A549 (cell line): Measurements from ENCODE around the gene EIF4E2.

ENCODE experiments used
- BHLHE40 ChIP-seq: IDR thresholded peaks from 2 replicates; pipeline ENCODE4 v1.6.1; 2012; ENCODE audit warnings: low read depth, low read length, inconsistent platforms
- CTCF ChIP-seq: fragments of >200 bp; sonication (Bioruptor Twin); formaldehyde crosslinking; IDR thresholded peaks from 3 replicates; pipeline ENCODE4 v1.5.1; 2016
- ELK1 ChIP-seq: fragments of 150-350 bp; IDR thresholded peaks from 2 replicates; pipeline ENCODE4 v1.6.1; 2014; ENCODE audit warnings: low read depth, mild to moderate bottlenecking, low read length
- PHF8 ChIP-seq: fragments of 200-600 bp; sonication (generic); IDR thresholded peaks from 2 replicates; pipeline ENCODE4 v1.6.1; 2016; ENCODE audit warnings: low read depth, mild to moderate bottlenecking, antibody characterized with exemption, moderate library complexity, borderline replicate concordance
- POLR2A ChIP-seq: IDR thresholded peaks from 2 replicates; pipeline ENCODE4 v1.6.1; 2012; ENCODE audit warnings: mild to moderate bottlenecking, low read length
- TF ChIP-seq, protein P1 (sequence below): fragments of 200-600 bp; sonication (generic); IDR thresholded peaks from 2 replicates; pipeline ENCODE4 v1.6.1; 2016; ENCODE audit warnings: antibody characterized with exemption, mild to moderate bottlenecking, moderate library complexity

- TF ChIP-seq, protein P1, sequence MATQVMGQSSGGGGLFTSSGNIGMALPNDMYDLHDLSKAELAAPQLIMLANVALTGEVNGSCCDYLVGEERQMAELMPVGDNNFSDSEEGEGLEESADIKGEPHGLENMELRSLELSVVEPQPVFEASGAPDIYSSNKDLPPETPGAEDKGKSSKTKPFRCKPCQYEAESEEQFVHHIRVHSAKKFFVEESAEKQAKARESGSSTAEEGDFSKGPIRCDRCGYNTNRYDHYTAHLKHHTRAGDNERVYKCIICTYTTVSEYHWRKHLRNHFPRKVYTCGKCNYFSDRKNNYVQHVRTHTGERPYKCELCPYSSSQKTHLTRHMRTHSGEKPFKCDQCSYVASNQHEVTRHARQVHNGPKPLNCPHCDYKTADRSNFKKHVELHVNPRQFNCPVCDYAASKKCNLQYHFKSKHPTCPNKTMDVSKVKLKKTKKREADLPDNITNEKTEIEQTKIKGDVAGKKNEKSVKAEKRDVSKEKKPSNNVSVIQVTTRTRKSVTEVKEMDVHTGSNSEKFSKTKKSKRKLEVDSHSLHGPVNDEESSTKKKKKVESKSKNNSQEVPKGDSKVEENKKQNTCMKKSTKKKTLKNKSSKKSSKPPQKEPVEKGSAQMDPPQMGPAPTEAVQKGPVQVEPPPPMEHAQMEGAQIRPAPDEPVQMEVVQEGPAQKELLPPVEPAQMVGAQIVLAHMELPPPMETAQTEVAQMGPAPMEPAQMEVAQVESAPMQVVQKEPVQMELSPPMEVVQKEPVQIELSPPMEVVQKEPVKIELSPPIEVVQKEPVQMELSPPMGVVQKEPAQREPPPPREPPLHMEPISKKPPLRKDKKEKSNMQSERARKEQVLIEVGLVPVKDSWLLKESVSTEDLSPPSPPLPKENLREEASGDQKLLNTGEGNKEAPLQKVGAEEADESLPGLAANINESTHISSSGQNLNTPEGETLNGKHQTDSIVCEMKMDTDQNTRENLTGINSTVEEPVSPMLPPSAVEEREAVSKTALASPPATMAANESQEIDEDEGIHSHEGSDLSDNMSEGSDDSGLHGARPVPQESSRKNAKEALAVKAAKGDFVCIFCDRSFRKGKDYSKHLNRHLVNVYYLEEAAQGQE, result no peak
- TF ChIP-seq POLR2A (no peak), ELK1 (no peak), CTCF (no peak), BHLHE40 (no peak), PHF8 (no peak)
These were observed 36.5 kb downstream of the EIF4E2 start for GRCh38 chr2:232586943-232587505.
